ENCODE data around the gene NFKBIE. TPM values are rescaled to one million over a fixed set of nuclear protein-coding genes. Genes with fewer than 3 reads are reported as not detected.

NFKBIE gene
- total and polyA plus RNA-seq, 5 donors from 2014 or later, result 3.6 to 53.8 (median 6.1) TPM

DNA sequence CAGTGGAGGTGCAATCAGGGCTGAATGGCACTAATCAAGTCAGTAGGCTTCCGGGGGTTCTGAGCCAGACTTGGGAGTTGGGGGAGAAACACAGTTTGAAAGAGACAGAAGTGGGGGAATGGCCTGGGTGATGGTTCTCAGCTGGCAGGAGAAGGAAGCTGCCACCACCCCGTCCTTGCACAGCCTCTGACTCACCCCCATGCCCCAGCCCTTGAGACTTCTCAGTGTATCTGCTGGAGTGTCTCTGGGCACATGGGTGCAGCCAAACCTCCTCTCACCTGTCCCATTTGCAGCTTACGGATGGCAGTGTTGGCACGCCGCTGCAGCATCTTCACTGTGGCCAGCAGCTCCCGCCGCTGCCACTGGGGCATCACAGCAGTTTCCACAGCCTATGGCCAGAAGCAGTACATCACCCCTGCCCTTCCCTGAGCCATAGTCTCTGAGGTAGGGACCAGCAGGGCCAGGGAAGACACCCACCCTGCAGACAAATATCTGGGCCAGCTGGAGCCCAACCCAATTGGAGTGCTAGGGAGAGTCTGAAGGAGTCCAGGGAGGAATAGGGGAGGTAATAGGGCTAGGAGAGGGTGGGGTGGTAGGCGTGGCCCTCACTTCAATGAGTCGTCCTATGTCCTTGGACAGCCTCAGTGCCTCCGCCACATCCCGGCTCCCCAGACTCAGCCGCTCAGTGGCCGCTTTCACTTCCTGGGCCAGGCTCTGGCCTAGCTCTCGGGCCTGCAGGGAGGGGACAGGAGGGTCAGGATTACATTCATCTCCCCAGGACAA is 36.6 kb upstream of the NFKBIE start:
- H3K4me3 Mint-ChIP-seq, result no peak overlapping the region
- H3K27me3 Mint-ChIP-seq, result peaks cover 16% of the 10 kb centered on the region
- ATAC-seq (ENCODE audit: low read depth in 2 of 2) (no peak), DNase-seq (no peak)
- Histone ChIP-seq H3K36me3 (ENCODE audit: control insufficient read depth, insufficient read depth, low read length) (peaks cover 51% of the 10 kb centered on the region), H3K27me3 (ENCODE audit: control insufficient read depth, insufficient read depth, low read length) (no peaks in the 10 kb centered on the region), H3K27ac (ENCODE audit: insufficient read depth, low read length, poor library complexity, severe bottlenecking) (no peak overlapping the region), H3K4me1 (ENCODE audit: control insufficient read depth, insufficient read depth, low read length, poor library complexity, severe bottlenecking) (peaks cover 12% of the 10 kb centered on the region), H3K9me3 (ENCODE audit: control insufficient read depth in 2 of 2, low read length in 2 of 2) (no peaks in the 10 kb centered on the region), H3K4me3 (ENCODE audit: low read depth, low read length) (no peak overlapping the region)
- H3K4me1 Mint-ChIP-seq, result peaks cover 0 to 12% (median 3%) of the 10 kb centered on the region in 4 donors
- no peaks in the 10 kb centered on the region for H3K9me3 Mint-ChIP-seq
- H3K36me3 Mint-ChIP-seq, result peaks cover 23% of the 10 kb centered on the region
- no peak overlapping the region for H3K27ac Mint-ChIP-seq

DNA sequence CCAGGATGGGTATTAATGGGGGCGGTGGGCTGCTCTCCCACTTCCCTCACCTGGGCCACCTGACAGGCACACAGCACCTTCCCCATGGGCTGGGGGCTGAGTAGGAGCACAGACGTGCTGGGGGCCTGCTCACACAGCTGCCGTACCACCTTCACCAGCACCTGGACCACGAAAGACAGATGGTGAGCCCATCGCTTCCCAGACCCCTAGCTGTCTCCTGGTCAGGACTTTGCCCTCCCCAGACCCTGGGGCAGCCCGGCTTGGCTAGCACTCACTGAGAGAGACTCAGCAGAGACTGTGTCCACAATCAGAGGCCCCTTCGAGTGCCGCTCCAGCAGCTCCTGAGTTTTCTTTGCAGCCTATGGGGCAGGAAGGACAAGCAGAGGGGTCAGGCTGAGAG is 35.8 kb upstream of the NFKBIE start:
- DNase-seq (no peak), ATAC-seq (ENCODE audit: low read depth in 2 of 2) (no peak)
- Mint-ChIP-seq H3K27ac (no peak overlapping the region), H3K27me3 (peaks cover 25% of the 10 kb centered on the region), H3K36me3 (peaks cover 23% of the 10 kb centered on the region), H3K4me1 (peaks cover 0 to 18% (median 3%) of the 10 kb centered on the region in 4 donors), H3K9me3 (no peaks in the 10 kb centered on the region), H3K4me3 (no peak overlapping the region)
- Histone ChIP-seq H3K4me1 (ENCODE audit: control insufficient read depth, insufficient read depth, low read length, poor library complexity, severe bottlenecking) (peaks cover 16% of the 10 kb centered on the region), H3K4me3 (ENCODE audit: low read depth, low read length) (no peak overlapping the region), H3K27ac (ENCODE audit: insufficient read depth, low read length, poor library complexity, severe bottlenecking) (no peak overlapping the region), H3K36me3 (ENCODE audit: control insufficient read depth, insufficient read depth, low read length) (peaks cover 42% of the 10 kb centered on the region), H3K9me3 (ENCODE audit: control insufficient read depth in 2 of 2, low read length in 2 of 2) (no peaks in the 10 kb centered on the region), H3K27me3 (ENCODE audit: control insufficient read depth, insufficient read depth, low read length) (peaks cover 7% of the 10 kb centered on the region)

DNA sequence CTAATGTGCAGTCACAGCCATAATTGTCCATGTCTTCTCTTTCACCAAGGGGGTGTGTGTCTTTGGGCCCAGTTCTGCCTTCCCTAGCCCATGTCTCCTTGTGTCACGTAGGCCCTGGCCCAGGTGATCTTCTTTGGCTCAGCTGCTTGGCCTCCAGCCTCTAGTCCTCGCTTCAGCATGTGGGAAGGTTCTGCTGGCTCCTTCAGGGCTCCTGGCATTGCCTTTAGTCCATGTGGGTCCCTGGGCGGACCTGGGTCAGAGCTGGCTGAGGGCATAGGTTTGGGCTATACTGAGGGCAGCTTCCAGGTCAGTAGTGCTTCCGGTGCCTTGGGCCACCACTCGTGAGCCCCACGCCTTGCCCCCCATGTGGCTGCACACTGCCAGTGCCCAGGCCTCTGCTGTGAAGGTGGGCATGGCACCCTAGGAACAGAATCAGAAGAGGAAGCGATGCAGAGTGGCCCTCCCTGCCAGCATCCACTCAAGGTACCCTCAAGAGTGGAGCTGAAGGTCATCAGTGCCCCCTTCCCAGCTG is 35.0 kb upstream of the NFKBIE start:
- Histone ChIP-seq H3K4me1 (ENCODE audit: control insufficient read depth, insufficient read depth, low read length, poor library complexity, severe bottlenecking) (peaks cover 16% of the 10 kb centered on the region), H3K4me3 (ENCODE audit: low read depth, low read length) (no peak overlapping the region), H3K27ac (ENCODE audit: insufficient read depth, low read length, poor library complexity, severe bottlenecking) (no peak overlapping the region), H3K9me3 (ENCODE audit: control insufficient read depth in 2 of 2, low read length in 2 of 2) (no peaks in the 10 kb centered on the region), H3K36me3 (ENCODE audit: control insufficient read depth, insufficient read depth, low read length) (peaks cover 35% of the 10 kb centered on the region), H3K27me3 (ENCODE audit: control insufficient read depth, insufficient read depth, low read length) (peaks cover 14% of the 10 kb centered on the region)
- peaks cover 0 to 17% (median 3%) of the 10 kb centered on the region in 4 donors for H3K4me1 Mint-ChIP-seq
- H3K27me3 Mint-ChIP-seq, result peaks cover 31% of the 10 kb centered on the region
- ATAC-seq (ENCODE audit: low read depth in 2 of 2) (no peak), DNase-seq (no peak)
- no peaks in the 10 kb centered on the region for H3K9me3 Mint-ChIP-seq
- no peak overlapping the region for H3K4me3 Mint-ChIP-seq
- peaks cover 19% of the 10 kb centered on the region for H3K36me3 Mint-ChIP-seq
- H3K27ac Mint-ChIP-seq, result peak overlapping the region in 1 of 3 donors; percentile 71

DNA sequence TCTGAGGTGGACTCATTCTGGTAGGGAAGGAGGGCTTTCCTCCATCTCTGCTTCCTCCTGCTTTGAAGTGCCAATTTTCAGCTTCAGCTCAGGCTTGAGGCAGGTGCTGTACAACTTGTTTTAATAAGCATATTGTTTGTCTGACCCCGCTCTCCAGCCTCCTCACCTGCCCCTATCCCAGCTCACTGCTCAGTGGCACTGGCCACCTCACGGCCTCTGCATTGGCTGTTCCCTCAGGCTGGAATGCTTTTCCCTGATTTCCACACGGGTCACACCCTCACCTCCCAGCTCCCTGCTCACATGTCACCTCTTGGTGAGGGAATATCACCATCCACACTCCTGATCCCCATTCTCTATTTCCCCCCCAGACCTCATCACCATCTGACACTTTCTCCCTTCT is 33.5 kb upstream of the NFKBIE start:
- Histone ChIP-seq H3K4me1 (ENCODE audit: control insufficient read depth, insufficient read depth, low read length, poor library complexity, severe bottlenecking) (peaks cover 16% of the 10 kb centered on the region), H3K9me3 (ENCODE audit: control insufficient read depth in 2 of 2, low read length in 2 of 2) (no peaks in the 10 kb centered on the region), H3K27ac (ENCODE audit: insufficient read depth, low read length, poor library complexity, severe bottlenecking) (no peak overlapping the region), H3K27me3 (ENCODE audit: control insufficient read depth, insufficient read depth, low read length) (peaks cover 17% of the 10 kb centered on the region), H3K36me3 (ENCODE audit: control insufficient read depth, insufficient read depth, low read length) (peaks cover 27% of the 10 kb centered on the region), H3K4me3 (ENCODE audit: low read depth, low read length) (no peak overlapping the region)
- Mint-ChIP-seq H3K27ac (no peak overlapping the region), H3K9me3 (peaks cover 0 to 2% (median 0%) of the 10 kb centered on the region in 7 donors), H3K36me3 (peaks cover 18% of the 10 kb centered on the region), H3K4me3 (peak overlapping the region in 1 of 4 donors; percentile 62), H3K4me1 (peaks cover 0 to 17% (median 3%) of the 10 kb centered on the region in 4 donors), H3K27me3 (peaks cover 46% of the 10 kb centered on the region)
- ATAC-seq (ENCODE audit: low read depth in 2 of 2) (no peak), DNase-seq (no peak)

DNA sequence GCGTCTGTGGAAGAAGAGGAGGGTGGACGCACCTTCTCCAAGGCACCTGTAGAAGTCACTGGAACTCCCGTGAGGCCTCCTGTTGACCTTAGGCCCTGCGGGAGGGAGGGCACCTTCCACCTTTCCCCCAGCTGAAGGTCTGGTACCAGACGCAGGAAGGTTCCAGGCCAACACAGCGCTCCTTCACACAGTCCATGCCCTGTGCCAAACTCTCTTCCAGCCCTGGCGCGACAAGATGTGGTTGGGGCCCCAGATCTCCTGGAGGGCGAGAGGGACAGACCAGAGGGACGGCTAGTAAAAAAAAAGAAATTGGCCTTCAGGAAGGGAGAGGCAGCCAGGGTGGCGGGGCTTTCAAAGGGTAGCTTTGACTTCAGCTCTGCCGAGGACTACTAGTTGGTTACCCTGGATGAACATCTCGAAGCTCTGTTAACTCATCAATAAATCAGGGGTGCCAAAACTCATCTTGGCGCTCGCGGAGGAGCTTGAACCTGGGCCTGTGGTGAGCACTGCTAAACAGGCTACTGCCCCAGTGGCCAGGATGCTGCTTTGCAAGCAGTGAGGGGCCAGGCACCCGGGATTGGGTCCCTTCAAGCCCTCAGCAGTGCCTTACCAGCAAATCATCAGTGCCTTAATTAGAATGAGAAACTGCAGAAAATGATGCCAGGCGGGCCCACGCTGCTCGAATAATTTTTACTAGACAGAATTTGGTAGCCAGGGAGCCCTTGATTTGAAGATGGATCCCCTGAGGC is 32.9 kb upstream of the NFKBIE start:
- no peaks in the 10 kb centered on the region for H3K9me3 ChIP-seq (ENCODE audit: control insufficient read depth in 2 of 2, low read length in 2 of 2)
- ATAC-seq (ENCODE audit: low read depth in 2 of 2), result no peak

DNA sequence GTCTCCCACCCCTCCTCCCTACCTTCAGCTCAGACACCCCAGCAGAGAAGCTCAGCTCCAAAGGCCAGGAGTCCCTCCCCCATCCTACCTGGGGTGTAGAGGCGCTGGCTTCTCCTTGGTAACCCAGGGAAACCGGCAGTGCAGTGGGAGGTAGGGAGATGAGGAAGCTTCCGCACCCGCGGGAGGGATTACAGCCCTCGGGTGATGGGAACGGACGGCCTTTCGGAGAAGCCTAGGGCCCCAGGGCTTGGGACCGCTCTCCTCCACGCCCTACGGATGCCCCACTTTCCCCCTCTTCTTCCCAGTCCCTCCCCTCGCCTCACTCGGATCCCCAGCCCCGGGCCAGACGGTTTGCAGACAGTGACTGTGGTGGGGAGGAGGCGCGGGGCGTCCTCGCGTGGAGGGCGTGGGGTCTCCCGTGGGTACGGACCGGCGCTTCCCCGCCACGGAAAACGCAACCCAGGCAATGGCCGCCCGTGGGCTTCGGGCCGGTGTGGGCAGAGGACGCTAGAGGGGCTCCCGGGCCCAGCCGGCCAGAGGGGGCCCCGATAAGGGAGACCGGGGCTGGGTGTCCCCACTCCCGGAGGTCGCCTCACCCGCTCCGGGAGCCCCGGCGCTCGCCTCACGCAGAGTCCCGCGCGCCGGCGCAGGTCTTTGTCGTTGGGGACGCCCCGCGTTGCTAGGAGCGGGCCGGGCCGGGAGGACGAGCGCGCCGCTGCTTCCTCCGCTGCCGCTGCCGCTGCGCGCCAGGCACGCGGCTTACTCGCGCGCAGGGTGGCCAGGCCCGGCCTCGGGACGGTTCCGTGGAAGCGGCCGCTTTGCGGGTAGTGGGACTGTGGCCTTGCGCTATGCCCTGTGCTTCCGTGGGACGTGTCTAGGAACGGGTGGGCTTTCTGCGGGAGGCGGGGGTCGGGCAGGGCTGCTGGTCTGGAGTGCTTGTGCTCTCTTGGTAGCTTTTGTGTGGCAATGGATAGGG is 32.0 kb upstream of the NFKBIE start:
- H3K4me1 ChIP-seq (ENCODE audit: control insufficient read depth, insufficient read depth, low read length, poor library complexity, severe bottlenecking), result peaks cover 16% of the 10 kb centered on the region
- Mint-ChIP-seq H3K27me3 (peaks cover 59% of the 10 kb centered on the region), H3K9me3 (peaks cover 0 to 2% (median 0%) of the 10 kb centered on the region in 7 donors), H3K27ac (no peak overlapping the region), H3K36me3 (peaks cover 18% of the 10 kb centered on the region), H3K4me3 (peak overlapping the region in 3 of 4 donors; percentile 36 to 74 (median 53)), H3K4me1 (peaks cover 0 to 17% (median 0%) of the 10 kb centered on the region in 4 donors)
- no peaks in the 10 kb centered on the region for H3K9me3 ChIP-seq (ENCODE audit: control insufficient read depth in 2 of 2, low read length in 2 of 2)
- no peak overlapping the region for H3K4me3 ChIP-seq (ENCODE audit: low read depth, low read length)
- H3K36me3 ChIP-seq (ENCODE audit: control insufficient read depth, insufficient read depth, low read length), result peaks cover 16% of the 10 kb centered on the region
- peaks cover 21% of the 10 kb centered on the region for H3K27me3 ChIP-seq (ENCODE audit: control insufficient read depth, insufficient read depth, low read length)
- peak; percentile 64 to 66 for ATAC-seq (ENCODE audit: low read depth in 2 of 2)
- DNase-seq, result peak in 2 of 3 donors; percentile 44 to 49
- H3K27ac ChIP-seq (ENCODE audit: insufficient read depth, low read length, poor library complexity, severe bottlenecking), result no peak overlapping the region

More for the DNA sequence above, 32.9 kb upstream of the NFKBIE start:
- H3K36me3 Mint-ChIP-seq, result peaks cover 18% of the 10 kb centered on the region
- peaks cover 0 to 17% (median 0%) of the 10 kb centered on the region in 4 donors for H3K4me1 Mint-ChIP-seq
- H3K4me3 ChIP-seq (ENCODE audit: low read depth, low read length), result no peak overlapping the region
- peaks cover 16% of the 10 kb centered on the region for H3K4me1 ChIP-seq (ENCODE audit: control insufficient read depth, insufficient read depth, low read length, poor library complexity, severe bottlenecking)
- no peak overlapping the region for H3K27ac Mint-ChIP-seq
- peaks cover 0 to 2% (median 0%) of the 10 kb centered on the region in 7 donors for H3K9me3 Mint-ChIP-seq
- H3K4me3 Mint-ChIP-seq, result peak overlapping the region in 2 of 4 donors; percentile 28 to 53
- H3K27me3 Mint-ChIP-seq, result peaks cover 52% of the 10 kb centered on the region
- H3K36me3 ChIP-seq (ENCODE audit: control insufficient read depth, insufficient read depth, low read length), result peaks cover 23% of the 10 kb centered on the region
- DNase-seq, result no peak
- H3K27ac ChIP-seq (ENCODE audit: insufficient read depth, low read length, poor library complexity, severe bottlenecking), result no peak overlapping the region
- H3K27me3 ChIP-seq (ENCODE audit: control insufficient read depth, insufficient read depth, low read length), result peaks cover 17% of the 10 kb centered on the region
